Stimulated activated CD8-positive, alpha-beta memory T cell treated with anti-CD3 and anti-CD28 coated beads, Interleukin-4, amount 100 ng/mL, for 48 hours (primary cell): ENCODE measurements around the gene ZER1.
A peak's percentile ranks its signal among the peaks of the same experiment; 100 is the strongest.
"Not testable (repeated sequence)": the region's sequence is repeated elsewhere in the genome, so short reads cannot be mapped to it uniquely, and the experiment has no call there.

ENCODE experiments used
- DNase-seq: peaks from one replicate; pipeline ENCODE4 v3.0.0-alpha.2; 2020

Gene ZER1

GRCh38 chr9:128771745-128772519 is at the start of gene ZER1:
ZER1 (minus strand) TSS chr9:128771927; CDS start chr9:128755565, 16,362 bp downstream.
- DNase-seq = peak; percentile 97

DNA sequence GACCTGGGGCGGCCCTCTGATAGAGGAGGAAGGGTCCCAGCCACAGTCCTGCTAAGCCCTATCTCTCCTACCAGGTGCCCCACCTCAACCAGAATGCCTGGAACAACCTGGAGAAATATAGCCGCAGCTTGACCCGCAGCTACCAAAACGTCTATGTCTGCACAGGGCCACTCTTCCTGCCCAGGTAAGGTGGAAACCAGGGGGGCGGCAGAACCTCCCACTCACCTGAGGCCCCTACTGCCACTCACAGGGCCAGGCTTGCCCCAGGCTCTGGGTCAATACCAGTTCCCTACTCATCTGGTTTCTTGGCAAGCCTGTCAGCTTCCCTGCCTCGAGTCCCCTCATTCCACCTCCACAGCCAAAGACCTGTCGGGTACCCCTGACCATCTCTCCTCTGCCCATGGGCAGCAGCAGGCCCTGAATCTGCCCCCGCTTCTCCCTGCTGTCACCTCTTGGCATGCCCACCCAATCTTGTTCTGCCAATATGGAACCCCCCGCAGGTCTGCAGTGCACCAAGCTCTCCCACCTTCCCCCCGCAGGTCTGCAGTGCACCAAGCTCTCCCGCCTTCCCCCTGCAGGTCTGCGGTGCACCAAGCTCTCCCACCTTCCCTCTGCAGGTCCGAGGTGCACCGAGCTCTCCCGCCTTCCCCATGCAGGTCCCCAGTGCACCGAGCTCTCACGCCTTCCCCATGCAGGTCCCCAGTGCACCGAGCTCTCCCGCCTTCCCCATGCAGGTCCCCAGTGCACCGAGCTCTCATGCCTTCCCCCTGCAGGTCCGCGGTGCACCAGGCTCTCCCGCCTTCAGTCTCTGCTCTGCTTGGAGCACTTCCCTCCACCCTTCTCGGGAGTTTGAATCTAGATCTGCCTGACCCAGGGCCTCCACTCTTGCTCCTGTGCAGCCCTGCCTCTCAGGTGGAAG is 49.2 kb upstream of the ZER1 start:
- DNase-seq = no peak

- no peak for DNase-seq
These were observed 48.3 kb upstream of the ZER1 start for GRCh38 chr9:128819716-128820664.

DNA sequence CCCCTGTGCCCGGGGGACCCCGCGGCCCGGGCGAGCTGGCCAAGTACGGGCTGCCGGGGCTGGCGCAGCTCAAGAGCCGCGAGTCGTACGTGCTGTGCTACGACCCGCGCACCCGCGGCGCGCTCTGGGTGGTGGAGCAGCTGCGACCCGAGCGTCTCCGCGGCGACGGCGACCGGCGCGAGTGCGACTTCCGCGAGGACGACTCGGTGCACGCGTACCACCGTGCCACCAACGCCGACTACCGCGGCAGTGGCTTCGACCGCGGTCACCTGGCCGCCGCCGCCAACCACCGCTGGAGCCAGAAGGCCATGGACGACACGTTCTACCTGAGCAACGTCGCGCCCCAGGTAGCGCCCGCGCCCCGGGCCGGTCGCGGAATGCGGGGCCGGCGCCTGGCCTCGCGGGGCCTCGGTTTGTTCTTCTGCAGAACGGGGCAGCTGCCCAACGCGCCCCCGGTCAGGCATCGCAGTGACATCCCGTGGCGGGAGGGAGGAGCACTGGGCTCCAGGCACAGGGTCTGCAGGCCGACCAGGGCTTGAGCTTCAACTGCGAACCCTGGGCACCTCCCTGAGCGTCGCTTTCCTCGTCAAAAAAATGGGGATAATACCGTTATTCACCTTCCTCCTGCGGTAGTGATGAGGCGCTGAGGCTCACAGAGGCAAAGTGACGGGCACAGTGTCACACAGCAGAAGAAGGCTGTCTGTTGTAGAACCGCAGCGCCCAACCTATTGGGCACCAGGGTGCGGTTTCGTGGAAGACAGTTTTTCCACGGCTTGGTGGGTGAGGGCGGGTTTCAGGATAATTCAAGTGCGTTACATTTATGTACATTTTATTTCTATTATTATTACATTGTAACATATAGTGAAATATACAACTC is 47.4 kb upstream of the ZER1 start:
- peak; percentile 60 for DNase-seq

- DNase-seq = peak; percentile 99
These were observed 46.5 kb upstream of the ZER1 start, which contains the start of gene ENDOG for GRCh38 chr9:128818099-128818838. ENDOG (plus strand) TSS chr9:128818500; CDS start chr9:128818685, 185 bp downstream.

DNA sequence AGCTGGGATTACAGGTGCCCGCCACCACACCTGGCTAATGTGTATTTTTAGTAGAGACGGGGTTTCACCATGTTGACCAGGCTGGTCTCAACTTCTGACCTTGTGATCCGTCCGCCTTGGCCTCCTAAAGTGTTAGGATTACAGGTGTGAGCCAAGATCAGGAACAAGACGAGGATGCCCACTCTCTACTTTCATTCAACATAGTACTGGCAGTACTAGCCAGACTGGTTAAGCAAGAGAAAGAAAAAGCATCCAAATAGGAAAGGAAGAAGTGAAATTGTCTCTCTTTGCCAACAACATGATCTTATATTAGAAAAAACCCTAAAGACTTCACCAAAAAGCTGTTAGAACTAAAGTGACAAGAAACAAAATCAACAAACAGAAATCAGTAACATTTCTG is 39.1 kb upstream of the ZER1 start:
- DNase-seq = no peak

DNA sequence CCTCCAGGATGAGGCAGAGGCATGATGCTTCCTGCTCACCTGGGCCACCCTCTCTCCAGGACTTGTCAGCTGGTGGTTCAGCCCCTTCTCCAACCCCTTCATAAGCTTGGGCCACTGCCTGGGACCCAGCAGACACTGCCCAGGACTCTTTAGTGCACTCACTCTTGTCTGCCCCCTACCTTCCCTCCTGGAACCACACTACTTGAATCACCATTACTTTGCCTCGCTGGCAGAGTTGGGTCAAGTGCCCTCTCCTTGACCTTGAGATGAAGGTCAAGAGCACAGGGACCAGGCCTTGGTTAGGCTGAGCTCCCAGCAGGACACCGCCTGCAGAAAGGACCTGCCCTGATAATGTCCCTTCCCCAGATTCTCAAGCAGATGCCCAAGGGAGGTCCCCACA is 38.1 kb upstream of the ZER1 start:
- no peak for DNase-seq

- no peak for DNase-seq
These were observed 37.4 kb upstream of the ZER1 start for GRCh38 chr9:128809036-128809599.

DNA sequence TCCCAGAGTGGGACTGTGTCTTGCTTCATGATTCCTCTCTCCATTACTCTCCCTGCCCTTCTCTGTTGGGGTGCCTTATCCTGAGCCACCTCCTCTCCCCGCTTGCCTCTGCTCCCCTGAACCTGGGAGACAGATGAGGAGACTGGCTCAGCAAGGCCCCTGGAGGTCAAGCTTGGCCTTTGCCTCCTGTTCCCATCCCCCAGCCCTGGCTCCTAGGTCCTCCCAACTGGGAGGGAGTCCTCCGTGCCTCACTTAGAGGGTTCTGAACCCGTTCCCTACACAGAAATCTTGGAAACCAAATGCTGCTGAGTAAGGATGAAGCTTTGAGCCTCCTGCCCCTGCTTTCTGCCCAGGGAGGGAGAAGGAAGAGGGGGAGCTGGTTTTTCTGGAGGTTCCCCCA is 36.8 kb upstream of the ZER1 start:
- no peak for DNase-seq

- no peak for DNase-seq
These were observed 36.1 kb upstream of the ZER1 start for GRCh38 chr9:128807827-128808226.

- no peak for DNase-seq
These were observed 33.9 kb upstream of the ZER1 start for GRCh38 chr9:128805661-128806060.

GRCh38 chr9:128802482-128802881 is 30.8 kb upstream of the ZER1 start:
- DNase-seq = no peak

GRCh38 chr9:128800061-128800460 is 28.3 kb upstream of the ZER1 start:
- no peak for DNase-seq

DNA sequence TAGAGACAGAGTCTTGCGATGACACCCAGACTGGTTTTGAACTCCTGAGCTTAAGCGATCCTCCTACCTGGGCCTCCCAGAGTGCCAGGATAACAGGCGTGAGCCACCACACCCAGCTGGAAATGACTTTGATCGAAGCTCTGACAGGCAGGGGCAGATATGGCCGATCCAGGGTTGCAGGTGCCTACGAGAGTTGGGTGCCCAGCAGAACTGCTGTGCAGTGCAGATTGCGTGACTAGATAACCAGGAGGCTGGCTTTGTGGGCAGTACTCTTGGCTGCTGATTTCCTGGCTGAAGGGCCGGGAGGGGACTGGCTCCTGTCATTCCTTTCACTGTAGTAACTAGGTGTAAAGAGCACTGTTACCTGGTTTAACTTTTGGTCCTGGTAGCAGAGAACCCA is 27.2 kb upstream of the ZER1 start:
- DNase-seq = no peak

DNA sequence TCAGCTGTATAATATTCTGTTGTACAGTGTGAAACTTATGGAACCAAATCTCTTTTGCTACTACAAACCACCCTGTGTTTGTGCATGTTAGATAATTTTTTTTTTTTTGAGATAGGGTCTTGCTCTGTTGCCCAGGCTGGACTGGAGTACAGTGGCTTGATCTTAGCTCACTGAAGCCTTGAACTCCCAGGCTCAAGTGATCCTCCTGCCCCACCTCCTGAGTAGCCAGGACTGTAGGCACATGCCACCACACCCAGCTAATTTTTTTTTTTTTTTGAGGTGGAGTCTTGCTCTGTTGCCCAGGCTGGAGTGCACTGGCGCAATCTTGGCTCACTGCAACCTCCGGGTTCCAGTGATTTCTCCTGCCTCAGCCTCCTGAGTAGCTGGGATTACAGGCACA is 23.2 kb upstream of the ZER1 start:
- DNase-seq = not testable (repeated sequence)

DNA sequence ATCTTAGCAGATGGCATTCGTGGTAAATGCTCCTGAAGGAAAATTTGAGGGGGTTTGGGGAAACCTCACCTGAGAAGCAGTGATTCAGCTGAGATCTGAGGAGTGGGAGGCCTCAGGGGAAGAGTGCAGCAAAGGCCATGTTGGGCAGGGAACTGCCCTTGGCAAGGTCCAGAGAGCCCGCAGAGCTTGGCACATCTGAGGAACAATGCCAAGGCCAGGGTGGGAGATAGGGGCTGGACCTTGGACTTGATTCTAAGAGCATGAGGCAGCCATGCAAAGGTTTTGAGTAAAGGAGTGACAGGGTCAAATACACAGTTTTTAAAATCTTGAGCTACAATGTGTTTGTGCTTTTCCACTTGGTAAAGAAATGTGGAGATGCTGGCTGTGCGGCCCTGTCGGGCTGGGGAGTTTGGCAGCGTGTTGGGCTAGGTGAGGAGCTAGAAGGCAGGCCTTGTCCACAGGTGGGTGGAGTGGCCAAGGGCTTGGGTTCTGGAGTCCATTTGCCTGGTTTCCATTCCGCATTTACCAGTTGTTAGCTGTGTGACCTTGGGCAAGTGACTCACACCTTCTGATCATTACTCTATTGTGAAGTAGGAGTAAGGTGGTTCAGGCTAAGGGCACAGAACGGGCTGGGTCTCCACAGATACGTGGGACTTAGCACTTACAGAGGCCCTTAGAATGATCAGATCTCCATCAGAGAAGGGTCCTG is 21.4 kb upstream of the ZER1 start:
- no peak for DNase-seq

DNA sequence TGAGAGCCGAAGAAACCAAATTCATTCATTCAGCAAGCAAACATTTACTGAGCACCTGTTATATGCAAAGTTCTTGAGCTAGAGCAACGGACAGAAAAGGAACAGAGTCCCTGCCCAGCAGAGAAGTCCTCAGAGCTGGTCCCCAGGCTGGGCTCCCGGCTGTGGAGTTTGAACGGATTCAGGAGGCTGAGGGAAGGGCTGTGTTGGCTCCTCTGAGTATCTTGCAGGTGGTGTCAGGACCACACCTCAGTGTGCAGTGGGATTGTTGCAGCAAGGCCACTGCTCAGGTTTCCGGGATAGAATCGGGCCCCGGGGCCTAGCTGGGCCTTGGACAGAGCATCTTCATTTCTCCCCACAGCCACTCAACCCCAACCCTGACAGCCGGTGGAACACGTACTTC is 20.4 kb upstream of the ZER1 start:
- no peak for DNase-seq

- no peak for DNase-seq
These were observed 18.8 kb upstream of the ZER1 start for GRCh38 chr9:128790536-128790935.

DNA sequence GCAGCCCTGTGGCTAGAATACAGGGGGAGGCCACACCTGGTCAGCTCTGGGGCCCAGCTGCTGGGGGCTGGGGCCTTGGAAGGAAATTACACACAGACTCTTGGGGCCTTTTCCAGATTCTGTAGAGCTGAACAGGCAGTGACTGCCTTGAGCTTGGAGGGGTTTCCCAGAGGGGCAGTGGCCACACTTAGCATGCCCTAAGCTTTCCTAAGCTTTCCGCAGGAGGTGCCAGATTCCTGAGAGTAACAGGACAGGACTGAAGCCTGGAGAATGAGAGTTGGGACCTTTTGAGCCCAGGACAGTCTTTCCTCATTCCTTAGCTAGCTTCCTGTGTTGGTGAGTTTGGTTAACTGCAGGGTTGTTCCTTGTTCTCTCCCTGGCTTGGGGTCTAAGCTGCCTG is 16.7 kb upstream of the ZER1 start:
- DNase-seq = no peak

- peak; percentile 33 for DNase-seq
These were observed 15.9 kb upstream of the ZER1 start for GRCh38 chr9:128787659-128788058.
